Activated gamma-delta T cell treated with Interleukin-2 at 50 U/mL for 16 hours (primary cell): ENCODE results near the gene MARCHF4.

ENCODE experiments used
- DNase-seq: peaks from one replicate; pipeline ENCODE4 v3.0.0-alpha.2; 2020

MARCHF4 gene

GRCh38 chr2:216348756-216349308 lies 23.5 kb downstream of the MARCHF4 start:
- no peak for DNase-seq

- no peak for DNase-seq
These were observed 25.5 kb downstream of the MARCHF4 start for GRCh38 chr2:216346781-216347180.

- no peak for DNase-seq
These were observed 26.4 kb downstream of the MARCHF4 start for GRCh38 chr2:216345846-216346245.

GRCh38 chr2:216344950-216345300 lies 27.4 kb downstream of the MARCHF4 start:
- no peak for DNase-seq

GRCh38 chr2:216344206-216344949 lies 27.9 kb downstream of the MARCHF4 start:
- no peak for DNase-seq

- DNase-seq = no peak
These were observed 28.9 kb downstream of the MARCHF4 start for GRCh38 chr2:216343221-216343980.

GRCh38 chr2:216341121-216341520 lies 31.2 kb downstream of the MARCHF4 start:
- no peak for DNase-seq

GRCh38 chr2:216340280-216340631 lies 32.0 kb downstream of the MARCHF4 start:
- DNase-seq = no peak

- DNase-seq = no peak
These were observed 32.6 kb downstream of the MARCHF4 start for GRCh38 chr2:216339456-216340279.

- no peak for DNase-seq
These were observed 37.0 kb downstream of the MARCHF4 start for GRCh38 chr2:216335252-216335651.

GRCh38 chr2:216328347-216328746 lies 43.9 kb downstream of the MARCHF4 start:
- DNase-seq = no peak

- DNase-seq = no peak
These were observed 44.8 kb downstream of the MARCHF4 start for GRCh38 chr2:216327447-216327935.
